ENCODE measurements around the gene KRT6B.
"Not testable (repeated sequence)": the region's sequence is repeated elsewhere in the genome, so short reads cannot be mapped to it uniquely, and the experiment has no call there.

The KRT6B gene

DNA sequence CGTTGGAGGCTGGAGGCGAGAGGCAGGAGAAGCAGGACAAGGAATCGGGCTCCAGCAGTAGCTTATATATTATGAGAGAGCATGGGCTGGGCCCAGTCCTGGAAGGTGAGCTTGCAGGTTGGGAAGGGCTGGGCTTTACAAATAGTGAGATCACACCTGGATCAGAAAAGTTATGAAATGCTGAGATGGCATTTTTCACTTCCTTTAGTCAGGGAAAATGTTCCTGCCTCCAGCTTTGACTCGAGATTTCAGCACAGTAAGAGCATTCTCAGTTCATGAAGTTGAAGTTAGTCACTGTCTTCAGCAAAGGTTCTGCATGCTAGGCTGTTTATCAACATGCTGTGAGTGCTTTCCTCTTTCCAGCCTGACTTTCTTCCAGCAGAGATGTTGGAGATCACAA is 21.8 kb upstream of the KRT6B start, which contains the start of gene KRT6C:
KRT6C (minus strand) TSS at position 38 of the 400 bp plus-strand sequence. CDS start 68 bp downstream, outside the sequence.
- DNase-seq, result no peak

- DNase-seq, result no peak
These were observed 17.9 kb upstream of the KRT6B start for GRCh38 chr12:52469853-52470252.

- no peak for DNase-seq
These were observed 13.0 kb upstream of the KRT6B start for GRCh38 chr12:52464897-52465296.

GRCh38 chr12:52461693-52462092 is 9.7 kb upstream of the KRT6B start:
- no peak for DNase-seq

GRCh38 chr12:52458861-52459260 is 6.9 kb upstream of the KRT6B start:
- no peak for DNase-seq

GRCh38 chr12:52455821-52456220 is 3.9 kb upstream of the KRT6B start:
- no peak for DNase-seq

DNA sequence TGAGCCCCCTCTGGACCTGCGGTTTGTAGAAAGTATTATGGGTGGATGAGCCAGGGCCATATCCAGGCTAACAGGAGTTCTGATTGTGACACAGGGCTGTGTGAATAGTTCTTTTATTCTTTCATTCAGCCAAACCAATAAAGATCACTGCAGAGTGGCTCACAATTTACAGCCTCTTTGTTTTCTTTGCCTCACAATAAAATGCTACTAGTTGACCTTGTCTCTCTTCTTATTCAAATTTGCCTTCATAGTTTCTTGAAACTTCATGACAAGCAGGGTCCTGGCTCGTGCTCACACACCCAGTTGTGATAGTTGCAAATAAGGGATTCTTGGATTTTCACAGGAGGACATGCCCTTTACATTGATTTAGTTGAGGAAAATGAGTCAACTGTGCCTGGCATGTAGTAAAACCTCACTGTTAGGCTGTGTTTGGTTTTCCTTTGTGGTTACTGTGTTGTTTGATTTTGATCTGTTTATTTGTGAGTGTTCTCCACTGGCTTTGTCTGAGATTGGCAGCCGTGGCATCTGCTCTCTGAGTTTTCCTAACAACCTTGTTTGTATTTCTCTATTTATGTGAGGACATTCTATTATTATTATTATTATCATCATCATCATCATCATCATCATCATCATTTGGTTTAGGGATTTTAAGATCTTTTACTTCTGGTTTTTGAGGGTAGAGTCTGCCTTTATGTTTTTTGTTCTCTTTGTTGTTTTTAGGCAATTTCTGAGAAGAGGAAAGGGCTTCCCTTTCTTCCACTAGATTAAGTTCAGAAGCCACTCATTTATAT is 2.7 kb upstream of the KRT6B start:
- peak in 1 of 56 donors; percentile 7 for DNase-seq

GRCh38 chr12:52448228-52448627 is 3.7 kb downstream of the KRT6B start:
- DNase-seq, result no peak

DNA sequence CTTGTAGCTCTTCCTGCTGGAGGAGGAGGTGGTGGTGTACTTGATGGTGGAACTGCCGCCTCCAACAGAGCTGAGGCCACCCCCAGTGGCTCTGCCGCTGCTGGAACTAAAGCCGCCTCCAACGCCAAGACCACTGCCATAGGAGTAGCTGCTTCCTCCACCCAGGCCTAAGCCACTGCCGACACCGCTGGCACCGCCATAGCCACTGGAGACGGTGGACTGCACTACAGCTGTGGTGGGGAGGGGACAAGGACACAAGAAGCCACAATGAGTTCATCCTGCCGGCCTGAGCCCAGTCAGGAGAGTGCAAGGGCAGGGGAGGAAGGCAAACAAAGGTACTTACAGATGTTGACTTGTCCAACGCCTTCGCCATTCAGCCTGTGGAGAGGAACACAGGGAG is 4.8 kb downstream of the KRT6B start:
- not testable (repeated sequence) for DNase-seq

GRCh38 chr12:52446367-52447045 is 5.4 kb downstream of the KRT6B start:
- DNase-seq, result no peak

DNA sequence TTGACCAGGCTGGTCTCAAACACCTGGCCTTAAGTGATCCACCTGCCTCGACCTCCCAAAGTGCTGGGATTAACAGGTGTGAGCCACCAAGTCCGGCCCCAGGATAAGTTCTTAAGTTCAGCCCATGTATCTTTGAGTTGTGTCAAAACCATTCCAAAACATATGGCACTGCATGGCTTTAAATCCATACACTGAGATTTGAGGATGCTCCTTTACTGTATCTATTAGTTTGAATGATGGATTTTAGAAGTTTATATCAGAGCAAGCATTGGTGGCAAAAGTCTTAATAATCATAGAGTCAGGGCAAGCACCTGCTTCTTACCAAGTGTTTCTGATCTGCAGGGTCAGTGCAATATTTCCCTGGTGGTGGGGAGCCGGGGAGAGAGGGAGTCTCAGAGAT is 6.1 kb downstream of the KRT6B start:
- no peak for DNase-seq

DNA sequence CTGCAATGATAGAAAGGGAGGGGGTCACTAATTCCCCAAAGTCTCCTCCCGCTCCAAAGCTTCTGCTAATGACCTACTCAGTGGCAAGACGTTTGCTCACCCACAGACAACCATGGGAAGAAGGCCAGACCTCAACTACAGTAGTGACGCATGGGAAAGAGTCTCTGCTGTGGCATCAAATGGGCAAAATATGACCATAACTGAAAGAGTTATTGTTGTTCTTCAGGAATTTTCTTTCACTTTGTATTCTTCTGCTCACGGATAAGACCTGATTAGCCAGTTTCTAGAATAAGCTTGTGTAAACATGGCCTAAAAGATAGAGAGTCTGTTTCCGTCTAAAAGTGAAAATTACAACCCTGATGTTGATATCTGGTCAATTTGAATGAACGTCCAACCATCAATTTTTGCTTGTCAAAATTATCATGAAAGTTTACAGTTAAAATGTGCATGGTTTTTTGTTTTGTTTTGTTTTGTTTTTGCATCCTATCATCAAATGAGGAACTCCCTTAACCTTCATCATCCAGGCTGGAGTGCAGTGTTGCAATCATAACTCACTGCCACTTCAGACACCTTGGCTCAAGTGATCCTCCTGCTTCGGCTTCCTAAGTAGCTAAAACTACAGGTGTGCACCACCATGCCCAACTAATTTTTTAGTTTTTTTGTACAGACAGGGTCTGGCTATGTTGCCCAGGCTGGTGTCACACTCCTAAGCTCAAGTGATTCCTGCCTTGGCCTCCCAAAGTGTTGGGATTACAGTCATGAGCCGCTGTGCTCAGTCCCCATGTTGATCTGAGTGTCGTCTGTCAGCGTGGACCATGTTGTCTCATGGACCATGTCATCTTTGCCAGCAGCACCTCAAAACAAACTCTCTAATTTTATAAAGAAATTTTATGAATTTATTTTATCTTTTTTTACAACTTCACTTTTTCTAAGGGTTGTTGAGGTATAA is 7.0 kb downstream of the KRT6B start:
- no peak for DNase-seq

- DNase-seq, result no peak
These were observed 8.0 kb downstream of the KRT6B start for GRCh38 chr12:52443966-52444365.

- peak in 1 of 56 donors; percentile 13 for DNase-seq
These were observed 9.3 kb downstream of the KRT6B start for GRCh38 chr12:52442600-52443061.

DNA sequence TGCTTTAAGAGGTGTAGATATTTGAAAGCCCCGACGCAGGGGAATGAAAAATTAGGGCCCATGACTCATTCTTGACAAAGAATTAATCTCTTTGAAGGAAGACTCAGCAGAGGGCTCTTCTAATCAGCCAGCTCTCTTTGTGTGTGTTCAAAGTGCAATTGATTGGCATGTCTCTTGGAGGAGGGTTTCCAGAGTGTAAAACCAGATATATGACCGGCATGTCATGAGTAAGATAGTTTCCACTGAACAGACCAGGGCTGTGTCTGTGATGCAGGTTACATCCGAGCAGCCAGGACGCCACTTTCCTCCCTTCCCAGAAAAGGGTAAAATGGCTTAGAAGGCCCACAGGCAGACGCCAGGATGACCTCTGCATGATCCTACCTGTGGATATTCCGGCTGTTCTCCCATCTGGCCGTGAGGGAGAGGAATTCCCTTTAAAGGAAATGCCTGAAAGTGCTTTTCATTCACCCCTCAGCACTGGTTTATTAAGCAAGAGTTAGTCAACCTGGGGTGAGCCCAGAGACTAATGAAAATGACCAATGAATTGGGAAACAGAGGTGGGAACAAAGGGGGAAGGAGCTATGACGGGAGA is 10.5 kb downstream of the KRT6B start:
- DNase-seq, result no peak

GRCh38 chr12:52440821-52441319 is 11.1 kb downstream of the KRT6B start:
- DNase-seq, result no peak

DNA sequence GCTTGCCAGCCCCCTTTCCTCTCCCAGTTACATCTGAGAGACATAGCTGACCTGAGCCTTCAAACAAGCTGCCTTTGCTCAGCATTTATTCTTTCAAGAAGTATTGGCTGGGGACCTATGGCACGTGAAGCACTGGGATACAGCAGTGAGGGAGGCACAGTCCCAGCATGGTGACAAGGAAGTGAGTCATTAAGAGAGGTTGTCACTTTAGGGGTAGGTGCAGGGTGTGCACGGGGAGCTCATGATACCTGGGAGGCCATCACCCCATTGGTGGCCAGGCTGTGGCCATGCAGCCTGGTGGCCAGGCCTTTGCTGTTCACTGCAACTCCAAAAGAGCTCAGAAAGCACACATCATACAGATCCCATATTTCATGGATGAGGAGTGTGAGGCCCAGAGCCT is 12.1 kb downstream of the KRT6B start:
- no peak for DNase-seq

DNA sequence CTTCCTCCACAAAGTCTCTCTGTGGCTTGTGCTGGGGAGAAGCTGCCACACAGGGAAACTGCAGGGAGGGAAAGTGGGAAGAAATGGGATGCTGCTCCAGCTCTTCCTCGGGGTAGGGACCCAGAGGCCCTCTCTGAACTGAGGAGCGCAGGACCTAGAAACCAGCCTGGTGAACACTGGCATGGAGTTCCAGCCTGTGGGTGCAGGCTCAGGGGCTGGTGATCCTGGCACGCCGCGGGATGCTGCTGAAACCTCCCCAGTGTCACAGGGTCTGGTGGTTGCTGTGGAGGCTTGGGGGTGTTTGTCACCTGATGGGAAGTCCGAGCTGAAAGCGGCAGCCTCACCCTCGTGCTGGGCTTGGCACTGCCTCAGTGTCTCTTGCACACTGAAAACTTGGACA is 12.5 kb downstream of the KRT6B start:
- DNase-seq, result no peak

- DNase-seq, result no peak
These were observed 13.3 kb downstream of the KRT6B start for GRCh38 chr12:52438305-52439301.

- DNase-seq, result no peak
These were observed 14.4 kb downstream of the KRT6B start for GRCh38 chr12:52437508-52437907.

Data from amygdala (tissue), 56 donors.